Keratinocyte (primary cell): ENCODE results near the gene PDE4DIP. TPM values are rescaled to one million over a fixed set of nuclear protein-coding genes. Genes with fewer than 3 reads are reported as not detected.
"Not testable (repeated sequence)": the region's sequence is repeated elsewhere in the genome, so short reads cannot be mapped to it uniquely, and the experiment has no call there.

ENCODE experiments used
- DNase-seq: peaks from one replicate; pipeline ENCODE4 v3.0.0-alpha.2; 2011; ENCODE audit warnings: low read depth, missing footprints, low spot score
- FAIRE-seq: peaks from 2 replicates; lab custom pipeline; 2011; peaks lifted over from hg19 to GRCh38; lab: Jason Lieb, UNC
- H2AFZ ChIP-seq: 2 replicates; pipeline ENCODE4 v1.6.0; 2012; ENCODE audit warnings: low read length, control low read depth, inconsistent platforms; ENCODE audit not compliant: control insufficient read depth
- H3K27ac ChIP-seq: 2 replicates; pipeline ENCODE4 v1.5.1; 2011; ENCODE audit warnings: low read length; ENCODE audit not compliant: control insufficient read depth, insufficient read depth
- H3K27me3 ChIP-seq: 3 replicates; pipeline ENCODE4 v1.6.0; 2011; ENCODE audit warnings: low read length; ENCODE audit not compliant: control insufficient read depth, insufficient read depth; ENCODE audit errors: extremely low read depth
- H3K36me3 ChIP-seq, 2 experiments: 2 replicates in 1 of 2; 3 replicates in 1 of 2; pipeline ENCODE4 v1.5.1; 2011; ENCODE audit warnings: low read length in 2 of 2, mild to moderate bottlenecking in 1 of 2; ENCODE audit not compliant: control insufficient read depth in 2 of 2, insufficient read depth in 2 of 2; ENCODE audit errors: extremely low read depth in 1 of 2
- H3K4me1 ChIP-seq: 3 replicates; pipeline ENCODE4 v1.5.1; 2011; ENCODE audit warnings: low read length; ENCODE audit not compliant: control insufficient read depth, insufficient read depth; ENCODE audit errors: extremely low read depth
- H3K4me2 ChIP-seq: 3 replicates; pipeline ENCODE4 v1.6.0; 2011; ENCODE audit warnings: low read depth, low read length; ENCODE audit not compliant: control insufficient read depth, insufficient read depth; ENCODE audit errors: extremely low read depth
- H3K4me3 ChIP-seq, 3 experiments: fragments of 200-600 bp in 1 of 3; sonication (generic) in 1 of 3; 2 replicates in 2 of 3; 3 replicates in 1 of 3; pipeline ENCODE4 v1.5.1; 2011 to 2016; ENCODE audit warnings: low read length in 3 of 3, mild to moderate bottlenecking in 3 of 3, control low read depth in 2 of 3, inconsistent platforms in 1 of 3, low read depth in 1 of 3, mixed read lengths in 1 of 3, mixed run types in 1 of 3, moderate library complexity in 1 of 3; ENCODE audit not compliant: control insufficient read depth in 2 of 3, insufficient read depth in 2 of 3; ENCODE audit errors: extremely low read depth in 1 of 3
- H3K79me2 ChIP-seq: 2 replicates; pipeline ENCODE4 v1.6.0; 2012; ENCODE audit warnings: low read length; ENCODE audit not compliant: control insufficient read depth, insufficient read depth
- H3K9ac ChIP-seq: 3 replicates; pipeline ENCODE4 v1.6.0; 2011; ENCODE audit warnings: low read length; ENCODE audit not compliant: control insufficient read depth, insufficient read depth; ENCODE audit errors: extremely low read depth
- H3K9me1 ChIP-seq: 3 replicates; pipeline ENCODE4 v1.6.0; 2011; ENCODE audit warnings: low read length; ENCODE audit not compliant: control insufficient read depth, insufficient read depth; ENCODE audit errors: extremely low read depth
- H3K9me3 ChIP-seq: 2 replicates; pipeline ENCODE4 v1.5.1; 2012; ENCODE audit warnings: low read depth, low read length; ENCODE audit not compliant: control insufficient read depth
- H4K20me1 ChIP-seq: 3 replicates; pipeline ENCODE4 v1.6.0; 2011; ENCODE audit warnings: low read length; ENCODE audit not compliant: control insufficient read depth, insufficient read depth; ENCODE audit errors: extremely low read depth
- dilution Hi-C: fragments of 300-500 bp; cut with MboI; formaldehyde crosslinking; loops from one replicate; pipeline ENCODE4 v1.7.0; 2020; ENCODE audit warnings: low sequenced_read_pairs; ENCODE audit not compliant: extremely low pct_ligation_motif_present
- polyA plus RNA-seq, 5 experiments: library from polyadenylated mRNA; depleted of rRNA in 3 of 5; stranded (reverse) in 3 of 5; stranded (forward) in 1 of 5; unstranded in 1 of 5; fragments of >200 nt; gene quantifications; 1 replicate in 1 of 5; 2 replicates in 3 of 5; 3 replicates in 1 of 5; pipeline versions ENCODE4 v1.2.1 to v1.2.3, GENCODE V29; 2011 to 2012; ENCODE audit warnings: missing spikeins in 2 of 5, low read depth in 1 of 5, low replicate concordance in 1 of 5

The PDE4DIP gene
- polyA plus RNA-seq, 1 donor (not counting 4 experiments of a cell fraction or from before 2014, with no cell fraction given), result 31.5 TPM

- H3K79me2 ChIP-seq, dilution Hi-C loops, H3K4me3 ChIP-seq, FAIRE-seq, H3K9me3 ChIP-seq, H3K4me2 ChIP-seq, H3K9me1 ChIP-seq, H3K27ac ChIP-seq, H3K9ac ChIP-seq, H2AFZ ChIP-seq, H3K36me3 ChIP-seq, DNase-seq, H3K4me1 ChIP-seq, H3K27me3 ChIP-seq, H4K20me1 ChIP-seq: not testable (repeated sequence)
Observed at GRCh38 chr1:149008326-149008725, 164.1 kb downstream of the PDE4DIP start.

- H3K9me3 ChIP-seq, H3K79me2 ChIP-seq, H3K4me3 ChIP-seq, H4K20me1 ChIP-seq, H3K27me3 ChIP-seq, H3K9me1 ChIP-seq, FAIRE-seq, H3K4me2 ChIP-seq, DNase-seq, H3K4me1 ChIP-seq, H3K27ac ChIP-seq, dilution Hi-C loops, H3K36me3 ChIP-seq, H3K9ac ChIP-seq, H2AFZ ChIP-seq: not testable (repeated sequence)
Observed at GRCh38 chr1:149008769-149009168, 164.5 kb downstream of the PDE4DIP start.

GRCh38 chr1:149009761-149010160, 165.5 kb downstream of the PDE4DIP start:
- H3K4me2 ChIP-seq, H3K9ac ChIP-seq, H3K27me3 ChIP-seq, H3K79me2 ChIP-seq, dilution Hi-C loops, H3K9me1 ChIP-seq, FAIRE-seq, H4K20me1 ChIP-seq, H3K4me1 ChIP-seq, H3K4me3 ChIP-seq, H3K9me3 ChIP-seq, H3K36me3 ChIP-seq, H2AFZ ChIP-seq, H3K27ac ChIP-seq, DNase-seq: not testable (repeated sequence)

- H3K4me1 ChIP-seq, H3K27me3 ChIP-seq, dilution Hi-C loops, H3K79me2 ChIP-seq, FAIRE-seq, DNase-seq, H3K36me3 ChIP-seq, H3K9me3 ChIP-seq, H4K20me1 ChIP-seq, H3K9ac ChIP-seq, H3K27ac ChIP-seq, H2AFZ ChIP-seq, H3K4me3 ChIP-seq, H3K4me2 ChIP-seq, H3K9me1 ChIP-seq: not testable (repeated sequence)
Observed at GRCh38 chr1:149012599-149012998, 168.4 kb downstream of the PDE4DIP start.

GRCh38 chr1:149013513-149013912, 169.3 kb downstream of the PDE4DIP start:
- H3K9ac ChIP-seq, H3K36me3 ChIP-seq, H3K9me1 ChIP-seq, H3K27me3 ChIP-seq, FAIRE-seq, dilution Hi-C loops, H2AFZ ChIP-seq, H3K9me3 ChIP-seq, H3K4me3 ChIP-seq, DNase-seq, H4K20me1 ChIP-seq, H3K4me1 ChIP-seq, H3K27ac ChIP-seq, H3K4me2 ChIP-seq, H3K79me2 ChIP-seq: not testable (repeated sequence)
